GM10248 (cell line): Measurements from ENCODE around the gene CABP4.
A peak's percentile ranks its signal among the peaks of the same experiment; 100 is the strongest.

Source experiments
- CTCF ChIA-PET: fragments of 300-600 bp; sonication (Branson Sonifier 250); formaldehyde crosslinking; extraction: SDS; loops from one replicate; lab custom pipeline; 2021; ENCODE audit warnings: antibody characterized with exemption; lab: Yijun Ruan, JAX
- POLR2A ChIA-PET: fragments of 350-650 bp; sonication (Branson Sonifier 250); formaldehyde crosslinking; extraction: SDS; loops from one replicate; lab custom pipeline; 2020; ENCODE audit warnings: antibody characterized with exemption; lab: Yijun Ruan, JAX
- DNase-seq: peaks from one replicate; pipeline ENCODE4 v3.0.0; 2012; ENCODE audit errors: extremely low spot score
- TF ChIP-seq, protein P1 (sequence below): IDR thresholded peaks from 2 replicates; pipeline ENCODE4 v1.5.1; 2012; ENCODE audit warnings: mild to moderate bottlenecking, low read depth; ENCODE audit errors: extremely low read depth, missing control alignments, control extremely low read depth

Gene CABP4

DNA sequence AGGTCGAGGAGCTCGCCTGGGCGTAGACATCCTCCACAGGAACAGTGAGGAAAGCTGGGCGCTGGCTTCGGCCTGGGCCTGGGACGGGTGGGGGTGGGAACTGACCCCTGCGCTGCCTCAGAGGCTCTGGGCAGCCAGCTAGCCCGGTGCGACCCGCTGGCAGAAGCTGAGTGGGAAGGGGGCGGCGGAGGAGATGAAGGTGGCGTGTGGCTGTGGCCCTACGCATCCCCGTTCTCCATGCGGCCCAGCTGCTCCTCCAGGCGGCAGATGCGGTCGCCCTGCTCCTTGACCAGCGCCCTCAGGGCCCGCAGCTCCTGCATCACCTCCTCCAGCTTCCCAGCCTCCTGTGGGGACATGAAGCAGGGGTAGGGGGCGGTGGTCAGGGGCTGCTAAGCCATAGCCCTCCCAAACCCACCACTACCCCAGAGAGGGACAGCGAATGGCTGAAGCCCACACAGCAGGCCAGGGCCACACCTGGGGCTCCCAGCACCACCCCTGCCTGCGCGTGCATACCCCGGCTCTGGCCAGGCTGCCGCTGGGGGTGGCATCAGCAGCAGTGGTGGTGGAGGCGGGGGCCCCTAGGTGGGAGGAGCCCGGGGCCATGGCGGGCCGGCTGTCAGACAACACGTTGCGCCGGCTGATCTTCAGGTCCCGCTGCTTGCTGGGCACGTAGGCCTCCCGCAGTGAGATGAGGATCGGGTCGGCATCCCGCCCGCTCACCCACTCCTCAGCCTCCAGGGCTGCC lies 16.8 kb upstream of the CABP4 start:
- CTCF ChIA-PET = interaction anchor here (0.5 to 2.8 kb wide), 17 partner anchors 8 to 176 kb away, joined by 3 to 19 read pairs (median 4); partner anchors contain the start of genes GSTP1, PITPNM1, PPP1CA and RAD9A
- POLR2A ChIA-PET = interaction anchor here (0.7 to 1.7 kb wide), 7 partner anchors 7 to 45 kb away, joined by 3 to 5 read pairs (median 3); partner anchors contain the start of genes AIP, PPP1CA and TBC1D10C
- TF ChIP-seq, protein P1, sequence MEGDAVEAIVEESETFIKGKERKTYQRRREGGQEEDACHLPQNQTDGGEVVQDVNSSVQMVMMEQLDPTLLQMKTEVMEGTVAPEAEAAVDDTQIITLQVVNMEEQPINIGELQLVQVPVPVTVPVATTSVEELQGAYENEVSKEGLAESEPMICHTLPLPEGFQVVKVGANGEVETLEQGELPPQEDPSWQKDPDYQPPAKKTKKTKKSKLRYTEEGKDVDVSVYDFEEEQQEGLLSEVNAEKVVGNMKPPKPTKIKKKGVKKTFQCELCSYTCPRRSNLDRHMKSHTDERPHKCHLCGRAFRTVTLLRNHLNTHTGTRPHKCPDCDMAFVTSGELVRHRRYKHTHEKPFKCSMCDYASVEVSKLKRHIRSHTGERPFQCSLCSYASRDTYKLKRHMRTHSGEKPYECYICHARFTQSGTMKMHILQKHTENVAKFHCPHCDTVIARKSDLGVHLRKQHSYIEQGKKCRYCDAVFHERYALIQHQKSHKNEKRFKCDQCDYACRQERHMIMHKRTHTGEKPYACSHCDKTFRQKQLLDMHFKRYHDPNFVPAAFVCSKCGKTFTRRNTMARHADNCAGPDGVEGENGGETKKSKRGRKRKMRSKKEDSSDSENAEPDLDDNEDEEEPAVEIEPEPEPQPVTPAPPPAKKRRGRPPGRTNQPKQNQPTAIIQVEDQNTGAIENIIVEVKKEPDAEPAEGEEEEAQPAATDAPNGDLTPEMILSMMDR = no peak
- DNase-seq = peak; percentile 66

DNA sequence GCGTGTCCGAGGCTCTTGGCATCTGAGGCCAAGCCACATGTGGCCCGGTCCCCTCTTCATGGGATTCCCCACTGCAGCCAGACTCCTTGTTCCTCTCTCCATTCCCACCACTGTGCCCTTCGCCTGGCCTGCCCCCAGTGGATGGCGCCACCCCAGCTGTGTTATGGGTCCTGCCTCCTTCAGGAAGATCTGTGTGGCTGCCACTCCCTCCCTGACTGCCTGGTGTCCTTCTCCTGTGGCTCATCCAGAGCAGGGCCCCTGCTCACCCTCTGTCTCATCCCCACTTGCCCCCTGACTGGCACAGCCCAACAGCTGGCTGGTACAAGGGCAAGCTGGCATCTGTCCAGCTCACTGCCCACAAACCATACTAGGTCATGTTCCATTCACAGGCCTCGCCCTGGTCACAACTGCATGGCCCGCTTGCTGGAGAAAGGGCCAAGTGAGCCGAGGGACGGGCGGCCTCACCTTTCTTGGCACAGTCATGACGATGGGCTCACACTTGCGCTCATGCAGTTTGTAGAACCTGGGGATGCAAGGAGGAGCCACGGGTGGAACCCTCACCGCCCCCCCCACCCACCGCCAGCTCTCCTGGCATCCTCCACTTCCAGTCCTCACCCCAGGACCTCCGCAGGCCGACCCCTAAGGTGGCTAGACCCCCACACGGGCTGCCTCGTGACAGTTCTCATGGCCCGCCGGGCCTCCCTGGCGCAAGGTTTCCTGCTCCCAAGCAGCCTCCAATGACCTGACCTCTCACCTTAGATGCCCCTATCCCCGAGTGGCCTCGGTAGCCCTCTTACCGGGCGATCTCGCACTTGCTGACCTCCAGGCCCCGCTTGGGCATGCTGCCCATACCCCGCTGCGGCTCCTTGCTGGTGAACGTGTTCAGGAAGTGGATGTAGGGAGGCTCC lies 15.6 kb upstream of the CABP4 start:
- POLR2A ChIA-PET = interaction anchor here (0.7 kb wide), 1 partner anchor 9 kb away, joined by 5 read pairs; no protein-coding TSS in a partner anchor
- DNase-seq = no peak
- CTCF ChIA-PET = interaction anchor here (0.8 to 2.8 kb wide), 12 partner anchors 9 to 66 kb away, joined by 3 to 19 read pairs (median 4); partner anchors contain the start of genes PITPNM1, PPP1CA, RPS6KB2 and TMEM134
- TF ChIP-seq, protein P1 = peak; percentile 43

DNA sequence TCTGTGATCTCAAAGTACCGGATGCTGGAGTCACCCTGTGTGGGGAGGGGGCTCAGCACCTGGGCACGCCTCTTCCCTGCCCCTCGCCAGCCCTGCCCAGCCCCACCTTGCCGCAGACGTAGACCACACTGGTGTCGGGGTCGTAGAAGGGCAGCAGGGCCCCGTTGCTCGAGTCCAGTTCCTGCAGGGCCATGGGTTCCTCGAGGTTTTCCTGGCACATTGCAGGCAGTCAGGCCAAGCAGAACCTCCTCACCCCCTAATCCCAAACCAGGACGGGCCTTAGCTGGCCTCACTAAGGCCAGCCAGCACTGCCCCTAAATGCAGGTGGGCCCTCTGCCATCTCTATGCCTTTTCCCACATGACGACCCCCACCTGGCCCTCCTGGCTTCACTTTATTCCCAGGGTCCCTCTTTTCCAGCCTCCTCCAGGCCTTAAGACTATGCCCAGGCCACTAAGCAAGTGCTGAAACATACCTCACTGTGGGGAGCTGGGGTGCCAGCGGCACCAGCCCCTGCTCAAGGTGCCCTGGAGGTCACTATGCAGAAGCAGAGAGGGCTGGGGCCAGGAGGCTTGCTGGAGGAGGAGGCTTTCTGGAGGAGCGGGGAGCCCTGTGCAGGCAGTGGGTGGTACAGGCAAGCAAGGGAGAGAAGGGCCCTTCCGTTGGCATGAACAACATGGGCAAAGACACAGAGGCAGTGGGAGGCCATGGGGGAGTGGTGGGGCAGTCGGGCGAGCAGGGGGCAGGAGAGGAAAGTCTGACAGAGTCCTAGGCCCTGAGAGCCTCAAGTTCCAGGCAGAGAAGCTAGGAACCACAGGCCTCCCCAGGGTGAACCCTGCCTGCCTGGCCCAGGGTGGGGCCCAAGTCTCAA lies 14.7 kb upstream of the CABP4 start:
- no peak for DNase-seq
- TF ChIP-seq, protein P1 = no peak
- POLR2A ChIA-PET = interaction anchor here (0.5 kb wide), 1 partner anchor 89 kb away, joined by 3 read pairs; no protein-coding TSS in a partner anchor
- CTCF ChIA-PET = interaction anchor here (0.7 to 1.4 kb wide), 4 partner anchors 12 to 39 kb away, joined by 3 to 4 read pairs (median 3); partner anchors contain the start of genes PPP1CA, RPS6KB2 and TBC1D10C

DNA sequence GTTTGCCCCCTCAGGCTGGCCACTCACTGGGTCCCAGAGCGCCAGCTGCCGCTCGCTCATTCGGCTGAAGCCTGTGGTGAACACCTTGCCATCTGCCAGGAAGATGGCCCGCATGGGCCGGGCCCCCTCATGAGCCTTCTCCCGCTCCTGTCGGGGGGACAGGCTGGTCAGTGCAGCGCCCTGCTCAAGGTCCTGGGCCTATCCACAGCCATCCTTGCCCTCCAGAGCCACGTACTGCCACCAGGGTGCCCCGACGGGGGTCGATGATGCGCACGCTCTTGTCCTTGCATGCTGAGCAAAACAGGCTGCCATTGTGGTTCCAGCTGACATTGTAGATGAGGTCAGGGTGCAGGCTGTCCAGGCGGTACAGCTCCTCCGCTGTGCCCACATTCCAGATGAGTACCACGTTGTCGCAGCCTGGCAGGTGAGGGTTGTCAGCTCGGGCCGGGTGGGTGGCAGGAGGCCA lies 14.0 kb upstream of the CABP4 start:
- POLR2A ChIA-PET = interaction anchor here (0.5 to 0.8 kb wide), 2 partner anchors 10 to 90 kb away, joined by 3 read pairs; no protein-coding TSS in a partner anchor
- no peak for DNase-seq
- TF ChIP-seq, protein P1 = no peak
- CTCF ChIA-PET = interaction anchor here (0.7 to 1.4 kb wide), 5 partner anchors 12 to 40 kb away, joined by 3 to 4 read pairs (median 3); partner anchors contain the start of genes PPP1CA, RPS6KB2, TBC1D10C and TMEM134

DNA sequence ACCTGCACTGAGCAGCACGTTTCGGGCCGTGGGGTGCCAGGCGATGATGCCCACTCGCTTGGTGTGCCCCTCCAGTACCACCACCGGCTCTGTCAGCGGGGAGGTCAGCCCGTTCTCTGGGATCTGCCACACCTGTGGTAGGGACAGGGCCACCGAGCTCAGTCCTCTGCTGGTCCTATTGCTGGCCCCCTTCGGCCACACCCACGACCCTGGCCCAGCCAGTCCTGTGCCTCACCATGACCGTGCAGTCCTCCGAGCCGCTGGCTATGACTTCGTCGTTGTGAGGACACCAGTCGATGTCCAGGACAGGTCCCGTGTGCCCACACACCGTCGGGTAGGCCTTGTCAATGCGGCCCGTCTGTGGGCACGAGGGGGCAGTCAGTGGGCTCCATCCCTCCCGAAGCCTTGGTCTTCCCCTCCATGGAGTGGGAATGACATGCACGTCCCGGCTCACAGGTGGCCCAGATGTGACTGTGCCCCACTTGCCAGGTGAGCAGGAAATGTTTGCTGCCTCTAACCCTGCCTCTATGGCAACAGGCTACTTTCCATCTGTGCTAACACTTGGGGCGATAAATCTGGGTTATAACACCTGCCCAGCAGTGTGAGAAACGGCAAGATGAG lies 13.3 kb upstream of the CABP4 start:
- POLR2A ChIA-PET = interaction anchor here (0.8 kb wide), 1 partner anchor 10 kb away, joined by 3 read pairs; no protein-coding TSS in a partner anchor
- DNase-seq = no peak
- CTCF ChIA-PET = interaction anchor here (0.7 to 1.4 kb wide), 3 partner anchors 13 to 40 kb away, joined by 3 to 4 read pairs (median 3); partner anchors contain the start of genes PPP1CA, RPS6KB2 and TMEM134
- TF ChIP-seq, protein P1 = no peak
